ENCODE data around the gene PDE7B. TPM values are rescaled to one million over a fixed set of nuclear protein-coding genes. Genes with fewer than 3 reads are reported as not detected.

PDE7B gene
- total and polyA plus RNA-seq, 2 of the 8 experiments (the other 6 are each of a cell fraction or from before 2014, with no cell fraction given), result not detected

DNA sequence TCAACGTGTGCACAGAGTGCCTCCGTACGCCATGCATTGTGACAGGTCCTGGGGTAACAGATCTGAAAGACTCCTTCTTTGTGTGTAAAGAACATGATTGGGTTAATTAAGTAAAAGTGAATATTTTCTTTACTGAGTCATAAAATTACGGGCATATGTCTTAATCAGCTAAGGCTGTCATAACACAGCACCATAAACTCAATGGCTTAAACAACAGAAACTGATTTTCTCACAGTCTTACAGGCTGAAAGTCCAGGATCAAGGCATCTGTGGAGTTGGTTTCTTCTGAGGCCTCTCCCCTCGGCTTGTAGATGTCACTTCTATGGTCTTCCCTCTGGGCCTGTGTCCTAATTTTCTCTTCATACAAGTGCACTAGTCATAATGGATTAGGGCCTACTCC lies 221.7 kb downstream of the PDE7B start:
- no peak overlapping the region for H2BK20ac ChIP-seq (ENCODE audit: low read length)
- H3K4me2 ChIP-seq (ENCODE audit: insufficient read depth in 1 of 2, low read depth in 2 of 2, low read length in 2 of 2), result no peak overlapping the region
- H3K4me1 ChIP-seq (replicated peaks in 1 of 4; ENCODE audit: control insufficient read depth in 3 of 4, insufficient read depth in 4 of 4, low read length in 3 of 4), result no peaks in the 10 kb centered on the region
- H2BK5ac ChIP-seq (ENCODE audit: low read depth, low read length), result no peak overlapping the region
- H4K20me1 ChIP-seq (replicated peaks in 1 of 2; ENCODE audit: control insufficient read depth in 1 of 2, insufficient read depth in 2 of 2, low read length in 2 of 2), result no peaks in the 10 kb centered on the region
- no peak overlapping the region for H3K18ac ChIP-seq (ENCODE audit: extremely low read depth, low read length)
- H3K23me2 ChIP-seq (ENCODE audit: low read depth, low read length), result no peaks in the 10 kb centered on the region
- WGBS, 2 experiments (ENCODE audit: extremely low coverage in 1 of 2, insufficient coverage in 1 of 2, insufficient read length in 1 of 2, insufficient replicate concordance in 2 of 2, low coverage in 1 of 2, low lambda C conversion rate in 2 of 2, missing lambda C conversion rate in 1 of 2), result 92% methylated on average over 5 of the region's 5 CpGs; no CpG with 5 or more reads in 1 of the 2 experiments
- DNase-seq (ENCODE audit: low read depth in 1 of 2, low spot score in 2 of 2) (no peak), FAIRE-seq (no peak)
- H3K27me3 ChIP-seq (replicated peaks in 1 of 4; ENCODE audit: control insufficient read depth in 3 of 4, extremely low read depth in 1 of 4, insufficient read depth in 3 of 4, low read length in 3 of 4), result no peaks in the 10 kb centered on the region
- no peak overlapping the region for H4K5ac ChIP-seq (ENCODE audit: insufficient read length, low read depth, low read length)
- H3K56ac ChIP-seq (replicated peaks; ENCODE audit: insufficient read length, low read depth, low read length), result no peak overlapping the region
- no peak overlapping the region for H2AFZ ChIP-seq (ENCODE audit: low read length)
- no peak overlapping the region for H2BK120ac ChIP-seq (replicated peaks; ENCODE audit: low read depth, low read length)
- H2BK12ac ChIP-seq (ENCODE audit: low read depth, low read length), result no peak overlapping the region
- POLR2A ChIA-PET (ENCODE audit: partially characterized antibody), result no interaction called here
- no peak overlapping the region for H4K8ac ChIP-seq (ENCODE audit: extremely low read depth, insufficient read depth, low read length)
- no peaks in the 10 kb centered on the region for H3K79me2 ChIP-seq (ENCODE audit: control insufficient read depth in 1 of 2, insufficient read depth in 2 of 2, low read length in 2 of 2)
- no peak overlapping the region for H3K9ac ChIP-seq (replicated peaks in 1 of 4; ENCODE audit: extremely low read depth in 1 of 4, low read depth in 3 of 4, low read length in 3 of 4)
- H2AK5ac ChIP-seq (ENCODE audit: low read depth, low read length), result no peak overlapping the region
- H3K9me3 ChIP-seq (ENCODE audit: insufficient read depth in 2 of 2, low read depth in 1 of 2, low read length in 1 of 2), result no peaks in the 10 kb centered on the region
- no peak overlapping the region for H3K4ac ChIP-seq (replicated peaks; ENCODE audit: insufficient read length, low read depth, low read length)
- CTCF ChIA-PET (ENCODE audit: partially characterized antibody), result no interaction called here
- no peak overlapping the region for H2BK15ac ChIP-seq (ENCODE audit: low read length)
- no peaks in the 10 kb centered on the region for H3K36me3 ChIP-seq (ENCODE audit: control insufficient read depth in 2 of 4, insufficient read depth in 4 of 4, low read length in 3 of 4)
- no peak overlapping the region for H3K14ac ChIP-seq (ENCODE audit: insufficient read length)
- H4K91ac ChIP-seq (replicated peaks; ENCODE audit: insufficient read length, low read length), result no peak overlapping the region
- H3K4me3 ChIP-seq (ENCODE audit: extremely low read depth in 1 of 4, insufficient read depth in 2 of 4, low read depth in 3 of 4, low read length in 4 of 4), result no peak overlapping the region
- H3K23ac ChIP-seq (ENCODE audit: insufficient read length), result no peak overlapping the region
- no peaks in the 10 kb centered on the region for H3K79me1 ChIP-seq (ENCODE audit: low read depth, low read length)
- no peak overlapping the region for H3K27ac ChIP-seq (ENCODE audit: low read depth, low read length)
- no peak for TF ChIP-seq NANOG (IDR thresholded peaks at IDR 0.05; ENCODE audit: insufficient read depth, low read depth, low read length, poor library complexity, severe bottlenecking)
- TF ChIP-seq SIRT6 (IDR thresholded peaks at IDR 0.05; ENCODE audit: low read length), result no peak

All from H1 (cell line).